Stimulated activated CD8-positive, alpha-beta memory T cell treated with anti-CD3 and anti-CD28 coated beads, Interleukin-2, amount 100 ng/mL, for 48 hours (primary cell): ENCODE results near the gene SNX22.
A peak's percentile ranks its signal among the peaks of the same experiment; 100 is the strongest.

Experiments used
- DNase-seq, 2 donors: peaks; one replicate each; pipeline ENCODE4 v3.0.0-alpha.2; 2020; ENCODE audit warnings: low read depth in 2 of 2

SNX22 gene

DNA sequence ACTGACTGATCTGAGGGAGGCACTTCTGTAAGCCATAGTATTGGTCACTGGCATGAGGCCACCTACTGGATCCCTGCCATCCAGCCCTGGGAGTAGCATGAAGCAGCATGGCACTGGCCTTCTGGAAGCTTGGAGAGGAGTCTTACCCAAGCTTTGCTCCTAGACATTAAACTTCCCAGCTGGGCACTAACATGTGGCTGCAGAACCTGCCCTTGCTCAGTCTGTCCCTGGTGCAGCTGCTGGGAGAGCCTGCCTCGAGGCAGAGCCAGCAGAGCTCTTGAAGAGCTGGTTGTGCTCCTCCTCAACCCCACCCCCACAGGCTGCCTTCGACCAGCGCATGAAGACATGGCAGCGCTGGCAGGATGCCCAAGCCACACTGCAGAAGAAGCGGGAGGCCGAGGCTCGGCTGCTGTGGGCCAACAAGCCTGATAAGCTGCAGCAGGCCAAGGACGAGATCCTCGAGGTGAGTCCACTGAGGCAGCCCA, 17.1 kb upstream of the SNX22 start:
- DNase-seq: no peak

DNA sequence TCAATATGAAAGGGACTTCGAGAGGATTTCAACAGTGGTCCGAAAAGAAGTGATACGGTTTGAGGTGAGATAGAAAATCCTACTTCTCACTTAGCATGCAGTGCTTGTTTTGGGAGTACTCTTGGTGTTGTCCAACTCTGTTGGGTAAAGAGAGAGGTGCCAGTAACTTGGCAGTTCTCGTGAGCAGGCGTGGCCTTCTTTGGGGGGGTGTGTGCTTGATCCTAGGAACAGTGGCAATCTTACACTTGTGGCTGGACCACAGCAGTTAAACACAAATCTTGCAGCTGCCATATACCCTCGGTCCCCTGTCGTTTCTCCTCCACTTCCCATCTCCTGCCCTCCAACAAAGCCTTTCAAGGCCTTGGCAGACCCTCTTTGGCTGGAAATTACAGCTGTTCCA, 15.2 kb upstream of the SNX22 start:
- no peak for DNase-seq

DNA sequence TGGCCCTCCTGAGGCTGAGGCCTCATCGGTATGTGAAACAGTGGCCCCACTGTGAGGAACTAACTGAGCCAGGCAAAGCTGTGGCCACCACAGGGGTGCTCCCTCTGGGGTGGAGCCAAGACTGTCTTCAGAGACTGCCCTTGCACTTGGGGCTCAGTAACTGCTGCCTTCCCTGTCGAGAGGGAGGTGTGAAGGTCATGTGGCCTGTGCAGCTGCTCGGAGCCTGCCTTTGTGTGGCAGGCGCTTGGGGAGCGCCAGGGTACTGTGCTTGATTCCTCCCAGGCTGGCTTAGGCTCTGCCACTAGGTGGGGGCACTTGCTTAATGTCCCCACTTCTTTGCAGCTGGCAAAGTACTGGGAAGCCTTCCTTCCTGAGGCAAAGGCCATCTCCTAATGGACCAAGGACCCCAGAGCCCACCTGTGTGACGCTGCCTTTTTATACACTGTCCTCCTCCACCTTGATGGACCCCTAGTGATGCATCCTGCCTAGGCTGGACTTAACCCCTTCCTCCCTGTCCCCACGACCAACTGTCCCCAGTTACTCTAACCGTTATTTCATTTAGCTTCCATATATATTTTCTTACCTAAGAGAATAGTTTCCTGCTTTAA, 14.2 kb upstream of the SNX22 start:
- no peak for DNase-seq

DNA sequence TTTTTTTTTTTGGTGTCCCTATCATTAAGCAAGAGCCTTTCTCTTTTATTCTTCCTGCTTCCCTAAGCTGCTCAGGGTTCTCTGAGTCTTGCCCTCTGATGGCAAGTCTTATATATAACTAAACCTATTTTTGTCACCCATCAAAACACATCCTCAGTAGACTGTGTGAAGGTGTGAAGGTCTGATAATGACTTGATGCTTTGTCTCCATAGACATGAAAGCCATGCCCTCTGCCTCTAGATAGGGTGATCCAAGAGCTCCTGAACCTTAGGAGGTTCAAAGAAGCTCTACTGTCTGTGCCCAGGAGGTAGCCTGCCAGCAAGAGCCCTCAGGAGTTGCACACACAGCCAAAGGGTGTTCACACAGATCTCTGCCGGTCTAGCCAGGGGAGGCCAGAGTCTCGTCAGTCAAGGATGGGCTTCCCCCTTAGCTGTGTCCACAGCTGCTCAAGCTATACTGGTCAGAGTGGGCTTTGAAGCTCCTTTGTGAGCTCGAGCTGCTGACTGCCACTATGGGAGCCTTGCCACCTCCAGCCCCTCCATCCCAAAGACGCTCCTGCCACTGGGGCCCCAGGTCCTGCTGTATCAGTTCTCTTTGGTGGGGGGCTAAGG, 13.1 kb upstream of the SNX22 start:
- no peak for DNase-seq

DNA sequence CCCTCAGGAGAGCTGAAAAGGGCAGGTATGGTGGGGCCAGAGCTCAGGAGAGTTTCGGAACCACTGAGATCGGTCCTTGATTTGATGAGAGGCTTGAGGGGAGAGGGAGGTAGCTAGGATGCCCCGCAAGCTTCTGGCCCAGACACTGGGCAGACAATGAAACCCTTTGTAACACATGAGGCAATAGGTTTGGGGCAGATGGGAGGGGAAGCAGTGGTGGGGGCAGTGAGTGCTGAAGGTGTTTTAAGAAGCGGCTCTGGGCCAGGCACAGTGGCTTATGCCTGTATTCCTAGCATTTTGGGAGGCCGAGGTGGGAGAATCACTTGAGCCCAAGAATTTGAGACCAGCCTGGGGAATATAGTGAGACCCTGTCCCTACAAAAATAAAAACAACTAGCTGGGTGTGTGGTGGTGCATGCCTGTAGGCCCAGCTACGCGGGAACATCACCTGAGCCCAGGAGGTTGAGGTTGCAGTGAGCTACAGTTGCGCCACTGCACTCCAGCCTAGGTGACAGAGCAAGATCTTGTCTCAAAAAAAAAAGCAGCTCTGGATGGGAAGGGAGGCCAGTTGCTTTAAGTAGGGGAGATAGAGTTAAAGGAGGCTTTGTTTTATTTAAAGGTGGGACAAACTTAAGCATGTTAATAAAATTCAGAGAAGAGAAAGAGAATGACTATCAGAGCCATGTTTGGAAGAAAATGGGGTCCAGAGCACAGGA, 9.6 kb upstream of the SNX22 start:
- DNase-seq: no peak

DNA sequence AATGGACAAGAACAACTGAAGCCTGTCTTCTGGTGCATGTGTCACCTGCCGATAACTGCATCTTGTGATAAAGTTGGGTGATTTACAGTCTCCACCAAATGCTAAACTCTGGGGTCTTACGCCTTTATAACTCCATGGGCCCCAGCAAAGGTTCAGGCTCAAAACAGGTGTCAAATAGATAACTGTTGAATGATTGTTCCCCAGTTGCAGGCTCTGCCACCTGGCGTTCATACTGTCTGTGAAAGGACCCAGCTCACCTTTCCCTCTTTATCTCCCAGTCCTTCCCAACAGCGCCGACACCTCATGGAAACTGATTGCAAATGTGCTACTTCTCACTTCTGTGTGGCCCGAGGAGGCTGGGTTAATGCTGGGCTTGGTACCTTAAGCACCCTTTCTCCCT, 8.3 kb upstream of the SNX22 start:
- DNase-seq: no peak

DNA sequence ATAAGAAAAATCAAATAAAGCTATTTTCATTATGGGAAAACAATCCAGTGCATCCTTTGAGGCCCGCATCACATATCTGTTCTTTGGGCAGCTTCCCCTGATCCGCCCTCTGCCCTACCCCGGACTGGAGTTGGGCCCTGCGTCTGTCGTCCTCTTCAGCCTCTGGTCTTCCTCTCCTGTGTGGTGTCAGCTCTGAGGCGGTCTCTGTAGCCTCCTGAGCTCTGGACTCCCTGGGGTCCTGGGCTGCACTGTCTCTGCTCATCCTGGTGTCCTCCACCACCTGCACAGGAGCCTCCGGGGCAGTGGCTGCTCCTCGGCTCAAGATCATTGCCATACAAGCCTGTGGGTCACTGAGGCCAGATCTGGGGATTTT, 7.4 kb upstream of the SNX22 start:
- DNase-seq: no peak

DNA sequence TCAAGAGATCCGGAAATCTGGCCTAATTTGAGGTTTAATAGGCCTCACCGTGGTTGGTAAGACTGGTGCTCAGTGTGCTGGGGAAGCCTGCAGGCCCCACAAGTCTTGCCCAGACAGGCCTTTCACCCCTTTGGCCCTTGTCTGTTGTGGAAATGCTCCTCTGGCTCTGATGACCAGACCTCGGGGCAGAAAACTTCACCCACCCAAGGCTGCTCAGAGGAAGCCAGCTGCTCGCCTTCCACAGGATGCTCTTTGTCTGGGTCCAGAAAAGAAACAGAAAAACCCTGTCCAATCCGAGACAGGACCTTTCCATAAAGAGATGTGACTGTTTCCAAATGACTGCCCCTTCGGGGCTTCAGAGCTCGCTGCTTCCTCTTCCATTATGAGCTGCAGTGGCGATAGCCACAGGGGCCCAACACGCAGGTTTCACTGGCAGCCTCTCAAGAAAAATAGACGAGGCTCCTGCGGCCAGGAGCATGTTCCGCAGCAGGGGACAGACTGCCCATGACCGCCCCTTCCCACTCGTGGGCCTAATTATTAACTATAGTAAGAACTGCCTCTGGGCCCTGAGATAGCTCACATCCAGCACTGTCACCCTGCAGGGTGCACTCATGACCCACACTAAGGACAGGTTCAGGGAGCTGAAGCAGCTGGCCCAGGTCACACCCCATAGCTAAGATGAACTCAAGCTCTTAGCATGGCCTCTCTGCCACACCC, 6.8 kb upstream of the SNX22 start:
- no peak for DNase-seq

DNA sequence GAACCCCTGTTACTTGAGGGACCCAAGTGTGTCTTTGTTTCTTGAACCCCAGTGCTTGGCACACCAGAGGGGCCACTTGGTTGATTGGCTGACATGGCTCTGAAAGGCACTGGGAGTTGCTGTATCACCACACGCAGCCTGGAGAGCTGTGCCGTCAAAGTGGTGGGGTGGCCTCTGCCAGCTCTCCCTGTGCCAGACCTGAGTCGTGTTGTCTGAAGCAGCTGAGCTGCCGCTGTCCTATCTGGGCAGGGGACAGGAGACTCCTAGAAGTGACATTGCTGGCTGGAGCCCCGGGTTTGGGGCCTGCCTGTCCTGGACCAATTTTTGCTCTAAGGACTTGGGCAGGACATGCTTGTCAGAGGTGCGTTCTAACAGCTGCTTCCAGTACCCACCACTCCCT, 5.5 kb upstream of the SNX22 start:
- DNase-seq: no peak

DNA sequence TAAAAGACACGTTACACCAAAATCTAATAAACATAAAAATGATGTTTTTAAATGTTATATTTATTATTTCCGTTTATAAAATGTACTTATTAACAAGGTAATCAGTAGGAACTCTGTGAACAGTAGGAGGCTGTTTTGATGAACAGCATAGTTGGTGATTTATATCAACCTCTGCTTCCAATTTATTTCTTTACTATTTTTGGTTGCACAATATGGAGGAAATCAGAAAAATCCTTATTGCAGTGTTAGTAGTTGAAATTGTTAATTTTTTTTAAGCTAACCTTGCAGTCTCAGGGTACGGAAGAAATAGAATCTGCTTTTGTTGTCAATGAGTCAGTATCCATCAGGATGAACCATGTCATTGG, 5.0 kb upstream of the SNX22 start:
- no peak for DNase-seq

DNA sequence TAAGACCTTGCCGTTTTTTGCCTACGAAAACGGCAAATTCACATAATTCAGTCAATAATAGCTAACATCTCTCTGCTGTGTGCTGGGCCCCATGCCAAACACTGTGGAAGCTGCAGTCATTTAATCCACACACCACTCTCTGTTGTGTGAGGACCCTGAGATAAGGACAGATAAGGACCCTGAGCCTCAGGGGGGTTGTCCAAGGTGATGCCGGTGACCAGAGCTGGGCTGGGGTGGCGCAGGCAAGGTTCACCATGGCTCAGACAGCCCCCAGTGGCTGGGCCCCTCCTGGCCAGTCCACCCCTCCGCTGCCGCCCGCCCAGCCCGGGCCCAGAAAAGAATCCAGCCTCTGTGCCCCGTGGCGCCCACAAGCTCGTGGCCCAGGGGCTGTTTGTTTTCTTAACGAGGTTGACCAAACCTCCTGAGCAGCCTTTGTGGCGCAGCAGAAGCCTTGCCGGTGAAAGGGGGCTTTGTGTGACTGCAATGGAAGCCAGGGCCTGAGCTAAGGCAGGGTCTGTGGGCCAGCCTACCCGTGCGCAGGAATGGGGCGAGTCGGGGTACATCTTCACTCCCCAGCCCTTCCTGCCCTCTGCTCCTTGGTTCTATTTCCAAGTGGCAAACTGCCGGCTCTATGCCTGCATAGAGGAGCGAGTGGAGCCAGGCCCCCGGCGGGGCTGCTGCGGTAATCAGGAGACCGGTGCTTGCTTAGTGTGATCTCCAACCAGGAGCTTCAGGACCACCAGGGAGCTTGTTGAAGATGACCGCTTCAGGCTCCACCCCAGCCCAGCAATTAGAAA, 4.4 kb upstream of the SNX22 start:
- DNase-seq: no peak

DNA sequence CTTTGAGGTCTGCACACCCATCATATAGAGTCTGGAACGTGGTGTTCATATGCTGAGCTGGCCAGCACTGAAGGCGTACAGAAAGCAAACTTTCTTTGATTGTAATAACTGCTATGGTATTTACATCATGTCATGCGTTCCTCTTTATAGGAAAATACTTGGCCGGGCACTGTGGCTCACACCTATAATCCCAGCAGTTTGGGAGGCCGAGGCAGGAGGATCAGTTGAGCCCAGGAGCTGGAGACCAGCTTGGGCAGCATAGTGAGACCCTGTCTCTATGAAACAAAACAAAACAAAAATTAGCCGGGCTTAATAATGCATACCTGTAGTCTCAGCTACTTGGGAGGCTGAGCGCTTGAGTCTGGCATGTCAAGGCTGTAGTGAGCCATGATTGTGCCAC, 3.4 kb upstream of the SNX22 start:
- DNase-seq: no peak

DNA sequence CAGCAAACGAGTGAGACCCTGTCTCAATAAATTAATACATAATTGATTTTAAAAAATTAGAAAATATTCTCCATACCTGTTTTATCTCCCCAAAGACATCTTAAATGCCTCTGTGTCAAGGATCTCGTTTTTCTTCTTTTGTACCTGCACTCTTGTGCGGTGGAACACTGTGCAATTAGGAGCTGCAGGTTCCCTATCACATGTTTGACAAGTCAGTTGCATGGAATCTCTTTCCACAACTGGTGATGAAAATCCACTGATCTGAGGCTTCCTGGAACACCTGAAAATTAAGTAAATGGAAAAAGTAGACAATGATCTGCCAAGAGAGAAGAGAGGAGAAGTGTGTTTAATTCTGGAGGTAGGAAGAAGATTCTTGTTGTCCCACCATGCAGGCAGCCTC, 3.0 kb upstream of the SNX22 start:
- DNase-seq: no peak

DNA sequence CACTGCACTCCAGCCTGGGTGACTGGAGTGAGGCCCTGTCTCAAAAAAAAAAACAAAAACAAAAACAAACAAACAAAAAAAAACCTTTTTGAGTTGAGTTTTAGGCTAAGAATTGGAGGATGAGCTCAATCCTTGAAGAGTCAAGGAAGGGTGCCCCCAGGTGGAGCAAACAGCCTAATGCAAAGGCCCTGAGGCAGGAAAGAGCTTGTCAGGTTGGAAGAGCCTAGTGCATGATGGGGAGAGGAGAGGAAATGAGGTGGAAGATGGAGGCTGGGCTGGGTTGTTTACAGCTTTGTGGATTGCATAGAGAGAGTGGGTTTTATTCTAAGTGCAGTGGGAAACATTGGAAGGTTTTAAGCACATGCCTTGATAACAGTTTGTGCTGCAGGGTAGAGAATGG, 2.1 kb upstream of the SNX22 start:
- no peak for DNase-seq

DNA sequence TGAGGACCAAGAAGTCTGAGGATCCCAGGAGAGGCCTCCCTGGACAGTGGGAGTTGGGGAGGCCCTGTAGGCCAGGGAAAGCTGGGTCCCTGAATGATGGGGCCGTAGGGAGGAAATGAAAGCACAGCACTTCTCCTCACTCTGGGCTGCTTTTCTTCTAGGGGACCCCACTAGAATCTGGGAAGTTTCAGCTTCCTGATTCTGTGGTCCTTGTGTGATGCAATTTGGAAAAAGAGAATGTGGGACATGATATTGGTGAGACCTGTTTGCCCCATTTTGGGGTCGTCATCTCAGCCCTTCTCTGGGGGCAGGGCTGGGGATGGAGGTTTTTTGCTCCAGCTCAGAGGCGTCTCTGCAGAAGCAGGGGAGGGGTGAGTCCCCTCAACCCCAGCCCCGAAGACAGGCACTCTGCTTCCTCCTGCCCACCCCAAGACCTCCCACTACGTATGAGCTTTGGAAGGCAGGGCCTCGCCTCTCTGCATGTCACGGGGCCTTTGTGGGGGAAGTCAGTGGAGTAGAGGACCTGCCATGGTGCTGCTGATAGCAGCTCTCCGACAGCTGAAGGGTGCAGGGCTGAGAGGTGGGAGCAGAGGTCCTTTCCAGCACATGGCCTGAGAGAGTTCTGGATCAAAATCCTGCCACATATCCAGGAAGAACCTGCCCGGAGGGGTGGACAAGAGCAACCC, 1.5 kb upstream of the SNX22 start:
- no peak for DNase-seq

DNA sequence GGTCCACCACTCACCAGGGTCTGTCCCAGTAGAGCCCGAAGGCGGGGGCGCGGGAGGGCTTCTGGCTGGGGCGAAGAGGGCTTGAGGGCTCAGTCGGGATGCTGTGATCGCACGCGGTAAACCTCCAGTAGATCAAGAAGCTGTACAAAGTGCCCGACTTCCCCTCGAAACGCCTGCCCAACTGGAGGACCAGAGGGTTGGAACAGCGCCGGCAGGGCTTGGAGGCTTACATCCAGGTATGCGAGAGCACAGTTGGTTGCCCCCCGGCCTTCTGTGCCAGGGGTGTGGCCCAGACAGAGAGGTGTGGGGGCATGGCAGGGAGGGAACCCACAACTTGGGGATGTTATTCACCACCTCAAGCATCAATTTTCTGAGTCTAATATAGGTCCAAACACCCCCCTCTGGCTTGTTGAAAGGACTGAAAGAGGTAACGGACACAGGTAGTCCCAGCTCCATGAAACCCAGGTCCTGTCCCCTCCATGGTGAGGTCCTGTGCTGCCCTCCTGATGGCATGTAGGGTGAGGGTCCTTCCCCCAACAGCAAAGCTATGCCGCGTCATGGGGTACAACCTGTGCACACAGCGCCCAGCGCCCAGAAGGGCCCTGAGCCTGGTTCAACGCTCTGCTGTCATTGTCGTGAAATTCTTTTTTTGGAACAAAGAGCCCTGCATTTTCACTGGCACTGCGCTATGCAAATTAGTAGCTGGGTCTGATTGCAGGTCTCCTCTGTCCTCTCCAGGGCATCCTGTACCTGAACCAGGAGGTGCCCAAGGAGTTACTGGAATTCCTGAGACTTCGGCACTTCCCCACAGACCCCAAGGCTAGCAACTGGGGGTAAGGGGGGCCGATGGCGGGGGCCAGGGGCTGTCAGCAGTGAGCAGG, 1.2 kb downstream of the SNX22 start:
- no peak for DNase-seq

DNA sequence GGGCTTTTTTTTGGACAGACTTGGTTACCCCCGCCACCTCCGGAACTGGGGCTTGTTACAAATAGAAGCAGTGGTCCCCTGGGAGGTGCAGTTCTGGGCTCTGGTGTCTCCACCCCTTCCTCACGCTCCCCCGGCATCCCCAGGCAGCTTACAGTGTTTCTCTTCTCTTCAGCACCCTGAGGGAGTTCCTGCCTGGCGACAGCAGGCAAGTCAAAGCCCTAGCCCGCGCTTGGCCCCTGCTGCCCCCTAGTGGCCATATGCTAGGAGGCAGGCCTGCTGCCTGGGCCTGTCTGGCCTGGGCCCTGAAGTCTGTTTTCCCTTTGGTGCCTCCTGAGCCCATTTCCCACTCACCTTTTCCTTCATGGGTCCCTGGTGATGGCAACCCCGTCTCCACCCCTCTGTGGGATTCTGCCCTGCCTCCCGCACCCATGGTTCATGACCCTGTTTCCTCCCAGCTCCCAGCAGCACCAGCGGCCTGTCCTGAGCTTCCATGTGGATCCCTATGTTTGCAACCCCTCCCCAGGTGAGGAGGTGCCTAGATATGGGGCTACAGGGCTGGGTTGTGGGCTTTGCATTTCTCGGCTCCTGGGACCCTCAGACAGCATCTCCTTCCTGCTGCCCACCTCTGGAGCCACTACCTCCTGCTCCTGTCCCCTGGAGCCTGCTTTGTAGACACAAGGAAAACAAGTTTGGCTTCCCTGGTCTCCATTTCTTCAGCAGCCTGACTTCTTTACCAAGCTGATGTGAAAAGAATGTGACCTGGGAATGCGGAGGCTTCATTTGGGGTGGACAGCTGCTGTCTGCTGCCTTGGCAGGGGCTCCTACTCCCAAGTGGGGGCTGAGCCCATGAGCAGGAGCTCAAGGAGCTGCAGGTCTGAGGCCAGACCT, 2.2 kb downstream of the SNX22 start:
- peak; percentile 90 to 91 for DNase-seq

DNA sequence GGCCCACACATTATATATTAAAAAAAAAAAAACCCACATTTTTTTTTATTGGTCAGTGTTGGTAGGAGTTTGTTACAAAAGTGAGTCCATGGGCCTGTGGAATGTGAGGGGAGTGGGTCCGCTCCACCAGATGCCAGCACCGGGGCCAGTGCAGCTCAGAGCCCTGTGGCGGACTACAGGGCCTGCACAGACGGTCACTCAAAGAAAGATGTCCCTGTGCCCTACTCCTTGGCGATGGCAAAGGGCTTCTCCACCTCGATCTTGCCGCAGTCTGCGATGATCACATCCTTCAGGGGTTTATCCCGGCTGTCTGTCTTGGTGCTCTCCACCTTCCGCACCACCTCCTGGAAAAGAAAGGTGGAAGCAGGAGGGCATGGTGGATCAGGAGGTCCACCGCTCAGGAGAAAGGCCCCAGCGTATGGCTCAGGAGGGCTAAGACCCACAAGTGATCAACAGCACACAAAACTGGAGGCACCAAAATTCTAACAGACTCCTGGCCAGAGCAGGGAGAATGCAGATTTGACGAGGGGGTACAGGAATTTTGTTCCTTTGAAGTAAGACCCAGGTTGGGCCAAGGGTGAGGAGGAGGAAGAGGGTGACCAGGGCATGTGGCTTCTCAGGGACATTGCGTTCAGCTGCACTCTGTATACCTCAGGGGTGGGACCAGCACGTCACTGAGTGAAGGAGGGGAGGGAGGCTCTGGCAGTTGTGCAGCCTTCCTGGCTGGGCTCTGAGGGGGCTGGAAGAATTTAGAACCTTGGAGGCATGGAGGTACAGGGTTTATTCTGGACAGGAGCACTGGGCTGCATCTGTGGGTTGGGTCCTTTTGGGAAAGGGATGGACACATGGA, 4.5 kb downstream of the SNX22 start:
- no peak for DNase-seq
